Right renal pelvis (tissue), 4 donors: Measurements from ENCODE around the gene RGS19. TPM values are rescaled to one million over a fixed set of nuclear protein-coding genes. Genes with fewer than 3 reads are reported as not detected.
"Not testable (repeated sequence)": the region's sequence is repeated elsewhere in the genome, so short reads cannot be mapped to it uniquely, and the experiment has no call there.

Source experiments
- DNase-seq, 4 donors: peaks; one replicate each; pipeline ENCODE4 v3.0.0-alpha.2; 2013; ENCODE audit warnings: low read depth in 4 of 4, low spot score in 3 of 4, missing footprints in 1 of 4
- polyA plus RNA-seq, 4 donors: library from polyadenylated mRNA; unstranded; fragments of 120-200 nt; gene quantifications; one replicate each; pipeline ENCODE4 v1.2.1, GENCODE V29; 2013; ENCODE audit not compliant: insufficient read length in 4 of 4

RGS19 gene
- 1 to 10 TPM; 5.0 to 7.9 (median 5.6) TPM for polyA plus RNA-seq

- no peak for DNase-seq
These were observed at the start of gene RGS19 for GRCh38 chr20:64079273-64080012. RGS19 (minus strand) TSS chr20:64079518; CDS start chr20:64076886, 2,632 bp downstream.

DNA sequence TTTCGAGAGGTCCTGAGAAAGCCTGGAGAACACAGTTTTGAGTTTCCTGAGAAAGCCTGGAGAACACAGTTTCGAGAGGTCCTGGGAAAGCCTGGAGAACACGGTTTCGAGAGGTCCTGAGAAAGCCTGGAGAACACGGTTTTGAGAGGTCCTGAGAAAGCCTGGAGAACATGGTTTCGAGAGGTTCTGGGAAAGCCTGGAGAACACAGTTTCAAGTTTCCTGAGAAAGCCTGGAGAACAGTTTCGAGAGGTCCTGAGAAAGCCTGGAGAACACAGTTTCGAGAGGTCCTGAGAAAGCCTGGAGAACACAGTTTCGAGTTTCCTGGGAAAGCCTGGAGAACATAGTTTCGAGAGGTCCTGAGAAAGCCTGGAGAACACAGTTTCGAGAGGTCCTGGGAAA lies 44.2 kb upstream of the RGS19 start:
- DNase-seq: not testable (repeated sequence)

DNA sequence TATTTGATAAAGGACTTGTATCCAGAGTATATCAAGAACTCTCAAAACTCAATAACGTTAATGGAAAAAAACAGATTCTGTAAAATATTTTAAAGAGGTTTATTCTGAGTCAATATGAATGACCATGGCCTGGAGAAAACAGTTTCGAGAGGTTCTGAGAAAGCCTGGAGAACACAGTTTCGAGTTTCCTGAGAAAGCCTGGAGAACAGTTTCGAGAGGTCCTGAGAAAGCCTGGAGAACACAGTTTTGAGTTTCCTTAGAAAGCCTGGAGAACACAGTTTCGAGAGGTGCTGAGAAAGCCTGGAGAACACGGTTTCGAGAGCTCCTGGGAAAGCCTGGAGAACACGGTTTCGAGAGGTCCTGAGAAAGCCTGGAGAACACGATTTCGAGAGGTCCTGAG lies 43.6 kb upstream of the RGS19 start:
- not testable (repeated sequence) for DNase-seq

GRCh38 chr20:64121586-64121985 lies 42.3 kb upstream of the RGS19 start:
- DNase-seq: no peak

DNA sequence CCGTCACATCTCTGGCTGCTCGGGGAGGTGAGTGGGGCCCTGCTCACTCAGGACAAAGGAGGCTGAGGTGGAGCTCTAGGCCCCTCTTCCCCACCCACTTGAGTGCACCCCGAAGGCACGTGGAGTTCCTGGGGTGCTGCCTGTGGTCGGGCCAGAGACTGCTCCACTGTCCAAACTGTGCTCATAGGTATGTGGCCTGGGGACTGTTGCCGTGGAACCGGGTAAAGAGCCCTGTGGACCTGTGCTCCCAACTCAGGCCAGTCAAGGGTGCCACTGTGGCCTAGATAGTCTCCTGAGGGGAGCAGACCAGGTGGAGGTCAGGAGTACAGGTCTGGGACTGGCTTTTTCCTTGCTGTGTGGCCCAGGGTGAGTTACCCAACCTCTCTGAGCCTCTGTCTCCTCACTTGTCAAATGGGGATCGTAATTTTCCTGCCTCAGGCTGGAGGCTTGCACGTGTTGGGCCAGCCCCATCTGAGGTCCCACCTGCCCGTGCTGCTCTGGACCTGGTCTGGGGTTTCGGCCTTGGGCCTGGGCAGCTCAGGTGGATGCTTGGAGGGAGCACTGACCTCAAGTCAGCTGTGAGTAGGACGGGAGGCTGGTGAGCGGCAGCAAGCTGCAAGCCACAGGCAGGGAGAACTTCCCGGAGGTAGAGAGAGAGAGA lies 40.5 kb upstream of the RGS19 start:
- DNase-seq: no peak

DNA sequence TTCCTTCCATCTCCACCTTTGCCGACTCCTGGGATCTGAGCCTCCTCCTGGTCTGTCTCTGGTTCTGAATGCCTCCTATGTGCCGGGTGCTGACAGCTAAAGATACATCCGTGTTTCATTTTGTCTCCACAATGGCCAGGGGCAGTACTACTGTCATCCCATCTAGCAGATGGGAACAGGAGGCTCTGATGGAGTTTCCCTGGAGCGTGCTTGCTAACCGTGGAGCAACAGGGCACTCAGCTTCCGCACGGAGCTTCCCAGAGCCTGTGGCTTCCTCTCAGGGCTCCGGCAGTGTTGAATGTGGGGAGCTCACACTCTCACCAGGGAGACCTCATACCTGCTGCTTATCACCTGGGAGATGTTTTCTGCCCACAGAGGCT lies 40.0 kb upstream of the RGS19 start:
- no peak for DNase-seq

- not testable (repeated sequence) for DNase-seq
These were observed 38.1 kb upstream of the RGS19 start for GRCh38 chr20:64117432-64117777.

DNA sequence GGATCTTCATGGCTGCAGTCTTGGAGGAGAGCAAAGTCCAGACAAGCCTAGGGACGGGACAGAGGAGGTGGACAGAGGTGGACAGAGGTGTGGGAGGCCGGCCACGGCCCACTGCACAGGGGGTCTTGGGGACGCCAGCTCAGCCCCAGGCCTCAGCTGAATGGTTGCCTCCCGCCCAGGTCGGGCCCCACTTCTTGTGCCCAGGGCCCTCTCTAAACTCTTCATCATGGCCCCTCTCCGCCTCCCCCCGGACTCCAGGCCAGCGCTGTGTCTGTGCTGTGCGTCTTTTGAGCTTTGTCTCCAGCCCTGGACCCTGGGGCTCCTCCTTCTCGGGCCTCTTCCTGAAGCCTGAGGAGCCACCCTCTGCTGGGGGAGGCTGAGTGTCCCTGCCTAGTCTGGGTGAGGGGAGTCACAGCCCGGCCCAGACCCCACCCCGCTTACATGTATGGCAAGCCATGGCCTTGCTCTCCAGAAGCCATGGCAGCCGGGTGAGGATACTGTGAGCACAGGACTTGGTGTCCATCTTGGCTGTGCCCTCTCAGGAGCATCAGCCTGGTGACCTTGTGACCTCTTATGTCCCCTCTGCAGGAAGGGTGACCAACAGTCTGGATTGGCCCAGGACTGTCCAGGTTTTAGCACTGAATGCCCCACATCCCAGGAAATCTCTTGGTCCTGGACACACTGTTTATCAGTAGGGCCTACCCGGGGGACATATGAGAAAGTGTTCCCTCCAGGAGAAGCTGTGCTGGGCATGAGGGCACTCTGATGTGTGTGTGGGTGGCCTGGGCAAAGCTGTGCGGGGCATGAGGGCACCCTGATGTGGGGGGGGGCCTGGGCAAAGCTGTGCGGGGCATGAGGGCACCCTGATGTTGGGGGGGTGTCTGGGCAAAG lies 37.5 kb upstream of the RGS19 start:
- no peak for DNase-seq

DNA sequence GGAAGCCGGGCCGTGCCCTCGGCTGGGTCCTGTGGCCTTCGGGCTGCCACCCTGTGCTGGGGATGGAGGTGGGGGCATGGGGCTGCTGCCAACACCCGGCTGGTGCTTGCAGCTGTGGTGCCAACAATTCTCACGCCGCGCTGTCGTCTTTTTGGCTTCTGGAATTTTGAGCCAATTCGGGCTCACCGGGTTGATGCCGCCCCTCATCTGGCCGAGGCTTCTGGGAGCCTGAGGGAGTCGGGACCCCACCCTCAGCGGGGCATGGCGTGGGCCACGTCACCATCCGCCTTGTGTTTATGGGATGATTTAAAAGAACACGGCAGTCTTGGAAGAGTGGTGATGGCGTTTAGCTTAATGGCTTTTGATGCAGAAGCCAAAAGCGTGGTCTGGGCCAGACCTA lies 36.7 kb upstream of the RGS19 start:
- DNase-seq: no peak

DNA sequence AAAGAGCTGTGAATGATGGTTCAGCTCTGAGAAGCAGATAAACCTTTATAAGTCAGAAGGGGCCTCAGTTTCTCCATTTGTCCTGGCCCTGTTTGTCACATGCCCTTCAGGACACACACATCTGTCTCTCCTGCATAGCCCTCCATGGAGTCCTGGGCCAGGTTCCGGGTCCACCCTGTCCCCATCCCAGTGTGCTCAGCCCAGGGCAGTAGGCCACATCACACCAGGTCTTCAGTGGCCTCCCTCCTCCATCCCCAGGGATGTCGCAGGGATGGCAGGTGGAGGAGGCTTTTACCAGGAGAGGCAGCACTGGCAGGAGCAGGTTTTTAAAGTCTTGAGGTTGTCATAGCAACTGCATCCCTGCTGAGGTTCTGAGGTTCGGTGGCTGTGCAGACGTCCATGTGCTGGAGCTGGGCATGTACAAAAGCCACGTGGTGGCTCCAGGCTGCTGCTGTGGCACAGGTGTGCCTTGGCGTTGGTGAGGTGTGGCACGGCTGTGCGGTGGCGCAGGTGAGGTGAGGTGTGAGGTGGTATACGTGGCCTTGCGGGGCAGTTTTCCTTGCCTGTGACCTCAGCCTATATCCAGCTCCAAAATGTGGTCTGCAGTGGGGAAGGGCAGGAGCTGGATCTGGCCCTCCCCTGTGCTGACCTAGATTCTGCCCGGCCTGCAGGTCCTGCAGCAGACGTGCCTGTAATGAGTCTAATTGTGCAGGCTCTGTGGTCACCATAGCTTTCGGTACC lies 36.0 kb upstream of the RGS19 start:
- no peak for DNase-seq

- DNase-seq: no peak
These were observed 35.1 kb upstream of the RGS19 start for GRCh38 chr20:64114356-64114971.

GRCh38 chr20:64113796-64114355 lies 34.6 kb upstream of the RGS19 start:
- DNase-seq: no peak

DNA sequence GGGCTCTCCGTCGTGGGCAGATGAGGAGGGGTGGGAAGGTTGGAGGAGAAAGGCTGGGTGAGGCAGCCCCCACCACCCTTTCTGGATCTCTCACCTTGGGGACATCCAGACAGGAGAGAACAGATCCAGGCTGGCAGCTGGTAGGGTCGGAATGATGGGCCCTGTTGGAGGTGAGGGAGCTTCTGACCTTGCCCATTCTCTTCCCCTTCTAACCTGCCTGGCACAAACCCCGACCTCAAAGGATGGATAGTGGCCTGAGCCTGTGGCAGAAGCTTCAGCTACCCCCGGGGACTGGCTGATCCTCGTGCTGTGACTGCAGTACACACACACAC lies 34.1 kb upstream of the RGS19 start:
- no peak for DNase-seq

GRCh38 chr20:64112691-64113443 lies 33.5 kb upstream of the RGS19 start:
- no peak for DNase-seq

DNA sequence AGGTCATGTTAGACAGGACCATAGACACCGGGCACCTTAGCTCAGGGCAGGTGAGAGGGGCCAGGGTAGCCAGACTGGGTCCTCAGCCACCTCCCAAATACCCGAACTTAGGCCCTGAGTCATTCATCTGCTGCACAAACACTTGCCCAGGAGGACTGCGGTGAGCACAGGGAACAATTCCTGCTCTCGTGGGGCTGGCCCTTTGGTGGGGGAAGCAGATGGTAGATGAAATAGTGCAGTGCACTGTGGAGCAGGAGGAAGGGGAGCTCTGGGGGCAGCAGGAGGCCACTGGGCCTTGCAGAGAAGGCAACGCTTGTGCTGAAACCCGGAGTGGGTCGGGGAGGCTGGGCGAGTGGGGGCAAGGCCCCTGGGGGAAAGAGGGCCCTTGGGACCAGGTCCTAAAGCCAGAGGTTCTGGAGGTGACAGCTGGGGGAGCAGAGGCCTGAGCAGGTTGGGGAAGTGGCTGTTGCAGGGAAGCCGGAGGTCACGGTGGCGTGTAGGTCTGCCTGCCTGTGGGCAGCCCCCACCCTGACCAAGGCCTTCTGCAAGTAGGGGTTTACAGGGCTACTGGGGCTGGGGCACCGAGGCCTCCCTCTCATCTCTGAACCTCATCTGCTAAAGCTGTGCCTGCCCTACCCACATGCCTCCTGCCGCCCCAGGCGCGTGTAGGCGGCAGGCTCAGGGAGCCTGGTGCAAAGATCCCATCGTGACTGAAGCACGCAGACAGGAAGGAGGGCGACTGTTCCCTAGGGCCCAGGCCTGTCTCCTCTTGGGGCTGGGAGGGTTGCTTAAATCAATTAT lies 32.7 kb upstream of the RGS19 start:
- DNase-seq: no peak

- no peak for DNase-seq
These were observed 31.2 kb upstream of the RGS19 start for GRCh38 chr20:64110411-64111068.

DNA sequence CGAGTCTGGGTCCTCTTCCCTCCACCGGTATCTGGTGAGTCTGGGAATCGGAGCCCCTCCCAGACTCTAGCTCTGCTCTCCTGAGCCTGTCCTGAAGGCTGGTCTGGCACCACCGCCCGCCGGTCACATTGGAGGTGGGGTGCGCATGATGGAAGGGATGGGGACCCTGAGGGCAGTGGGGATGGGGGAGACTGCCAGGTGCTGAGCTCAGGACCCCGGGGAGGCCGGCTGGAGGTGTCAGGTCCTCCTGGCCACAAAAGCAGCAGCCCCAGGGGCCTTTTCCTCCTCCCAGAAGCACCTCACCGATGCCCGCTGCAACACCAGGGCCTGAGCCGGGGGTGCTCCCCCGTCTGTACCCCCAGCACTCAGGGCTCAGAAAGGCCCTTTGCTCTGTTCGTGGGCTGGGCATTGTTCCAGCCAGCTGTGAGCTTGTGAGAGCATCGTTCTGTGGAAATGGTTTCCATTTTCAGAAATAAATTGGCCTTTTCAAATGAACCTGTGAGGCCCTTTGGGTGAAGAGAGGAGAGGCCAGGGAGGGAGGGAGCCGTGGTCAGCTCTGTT lies 30.6 kb upstream of the RGS19 start:
- no peak for DNase-seq
